Peyer's patch (tissue), 4 donors: Measurements from ENCODE around the gene FAM136A.

ENCODE experiments used
- CTCF ChIP-seq, 6 experiments: fragments of 450-650 bp in 4 of 6; fragments of 200-600 bp in 2 of 6; sonication (generic) in 1 of 6; IDR thresholded peaks; one replicate each; pipeline ENCODE4 v1.5.1; 2017 to 2019; ENCODE audit warnings: antibody characterized with exemption in 6 of 6, mild to moderate bottlenecking in 3 of 6, moderate library complexity in 1 of 6
- POLR2A ChIP-seq, 2 donors: fragments of 450-650 bp; IDR thresholded peaks; one replicate each; pipeline ENCODE4 v1.5.1; 2017; ENCODE audit warnings: antibody characterized with exemption in 2 of 2, mild to moderate bottlenecking in 2 of 2, moderate library complexity in 2 of 2

- TF ChIP-seq CTCF (IDR thresholded peaks at IDR 0.05) (no peak), POLR2A (IDR thresholded peaks at IDR 0.05) (no peak)
Observed at GRCh38 chr2:70325875-70326274, 24.0 kb upstream of the FAM136A start.
